ENCODE results near the gene TIMD4. TPM values are rescaled to one million over a fixed set of nuclear protein-coding genes. Genes with fewer than 3 reads are reported as not detected.
A peak's percentile ranks its signal among the peaks of the same experiment; 100 is the strongest.

The TIMD4 gene
- total RNA-seq, 1 experiment from 2014 or later, result not detected

GRCh38 chr5:156912869-156913268 lies 50.2 kb downstream of the TIMD4 start:
- H2BK120ac ChIP-seq (ENCODE audit: low read depth, low read length, poor library complexity, severe bottlenecking), result no peak overlapping the region
- H2BK20ac ChIP-seq (ENCODE audit: low read depth, low read length, poor library complexity, severe bottlenecking), result no peak overlapping the region
- no peaks in the 10 kb centered on the region for H3K23me2 ChIP-seq (ENCODE audit: insufficient read length, low read depth, low read length, poor library complexity, severe bottlenecking)
- H3K56ac ChIP-seq (ENCODE audit: insufficient read length, low read depth, low read length), result peak overlapping the region; percentile 79
- peaks cover 0 to 2% (median 0%) of the 10 kb centered on the region in 3 experiments; a peak in 3 of 7 replicates for H3K36me3 Mint-ChIP-seq (ENCODE audit: insufficient read depth in 1 of 3, low read depth in 3 of 3)
- H3K79me1 ChIP-seq (ENCODE audit: insufficient read depth, low read depth, low read length, poor library complexity, severe bottlenecking), result no peaks in the 10 kb centered on the region
- no peak overlapping the region for H3K4ac ChIP-seq (ENCODE audit: low read depth, low read length)
- H3K79me2 ChIP-seq (ENCODE audit: insufficient read depth, low read length), result no peaks in the 10 kb centered on the region
- H2BK5ac ChIP-seq (ENCODE audit: insufficient read length, low read length), result peak overlapping the region; percentile 61
- H3T11ph ChIP-seq (ENCODE audit: low read length), result no peak overlapping the region
- H4K91ac ChIP-seq (ENCODE audit: insufficient read length, low read depth, low read length), result peak overlapping the region; percentile 52
- H3K23ac ChIP-seq (ENCODE audit: insufficient read length, low read depth, low read length), result no peak overlapping the region
- peak overlapping the region; percentile 11 for H4K5ac ChIP-seq (ENCODE audit: insufficient read length, low read depth, low read length)
- H3K18ac ChIP-seq (ENCODE audit: insufficient read length, low read depth, low read length), result peak overlapping the region; percentile 30
- no peak for TF ChIP-seq CTCF (conservative IDR thresholded peaks at IDR 0.05)
- no peak overlapping the region for H3K14ac ChIP-seq (ENCODE audit: insufficient read depth, low read length)
- H3K4me3 Mint-ChIP-seq, result peak overlapping the region in 1 of 2 experiments; percentile 15; a peak in 1 of 5 replicates
- peak overlapping the region; percentile 56 for H4K8ac ChIP-seq (replicated peaks; ENCODE audit: insufficient read length, low read depth, low read length)
- no peak overlapping the region for H3K9ac ChIP-seq (ENCODE audit: extremely low read depth, insufficient read length, low read length)
- H2AK5ac ChIP-seq (ENCODE audit: insufficient read length, low read length), result peak overlapping the region; percentile 10
- peaks cover 0 to 4% of the 10 kb centered on the region in 2 experiments; a peak in 1 of 5 replicates for H3K9me3 Mint-ChIP-seq
- no peaks in the 10 kb centered on the region for H3K9me3 ChIP-seq (ENCODE audit: control insufficient read depth, low read depth, low read length)
- peak overlapping the region; percentile 4 for H2BK12ac ChIP-seq (ENCODE audit: insufficient read length, low read depth, low read length)
- WGBS (ENCODE audit: extremely low coverage, insufficient read length, low lambda C conversion rate), result no CpG with 5 or more reads among the region's 5 CpGs
- H4K20me1 ChIP-seq (ENCODE audit: control insufficient read depth, insufficient read depth, insufficient read length), result no peaks in the 10 kb centered on the region
- peak overlapping the region; percentile 92 to 100 (median 97); a peak in 5 of 7 replicates for H3K27ac Mint-ChIP-seq
- no peak for DNase-seq
- H2BK15ac ChIP-seq (ENCODE audit: low read depth, low read length), result no peak overlapping the region
- peaks cover 82% of the 10 kb centered on the region for H3K27me3 Mint-ChIP-seq (ENCODE audit: low read depth)
- H3K4me1 ChIP-seq (ENCODE audit: insufficient read depth, low read length), result peaks cover 23% of the 10 kb centered on the region; the same call in 1 of the 2 replicates
- H3K27me3 ChIP-seq (ENCODE audit: insufficient read depth, low read length), result 0 out of 2 replicates have a peak, but pooled peaks cover 2% of the 10 kb centered on the region
- peak overlapping the region; percentile 100 for H3K27ac ChIP-seq (ENCODE audit: insufficient read length, low read depth, low read length)
- no peak overlapping the region for H2AFZ ChIP-seq (ENCODE audit: low read length)
- peaks cover 42 to 43% of the 10 kb centered on the region in 2 experiments for H3K4me1 Mint-ChIP-seq
- peak overlapping the region; percentile 34 for H3K4me2 ChIP-seq (ENCODE audit: insufficient read depth, insufficient read length, low read length)

All from H9 (cell line).